Prostate gland (tissue), 2 donors: ENCODE measurements around the gene MFAP1. TPM values are rescaled to one million over a fixed set of nuclear protein-coding genes. Genes with fewer than 3 reads are reported as not detected.

Experiments used
- DNase-seq: peaks from one replicate; pipeline ENCODE4 v3.0.0-alpha.2; 2019; ENCODE audit warnings: low spot score
- H3K27ac ChIP-seq, 2 donors: fragments of 200-600 bp; sonication (generic); 2 replicates each; pipeline ENCODE4 v1.5.1; 2017 to 2019
- H3K27me3 ChIP-seq: fragments of 200-600 bp; sonication (generic); replicated peaks from 2 replicates; pipeline ENCODE4 v1.5.1; 2019; ENCODE audit not compliant: insufficient read depth
- H3K36me3 ChIP-seq, 2 donors: fragments of 200-600 bp; sonication (generic); 1 replicate in 1 of 2; 2 replicates in 1 of 2; pipeline versions ENCODE4 v1.5.1 to v1.8.1; 2017 to 2019
- H3K4me1 ChIP-seq: fragments of 200-600 bp; sonication (generic); replicated peaks from 2 replicates; pipeline ENCODE4 v1.5.1; 2019
- H3K4me3 ChIP-seq, 2 donors: fragments of 200-600 bp; sonication (generic); 2 replicates each; pipeline ENCODE4 v1.5.1; 2017 to 2019
- H3K9me3 ChIP-seq: fragments of 200-600 bp; sonication (generic); 2 replicates; pipeline ENCODE4 v1.5.1; 2017
- CTCF ChIP-seq, 4 experiments: fragments of 200-600 bp in 2 of 4; fragments of 450-650 bp in 2 of 4; sonication (generic) in 2 of 4; IDR thresholded peaks; 1 replicate in 3 of 4; 2 replicates in 1 of 4; pipeline ENCODE4 v1.5.1; 2016 to 2019; ENCODE audit warnings: antibody characterized with exemption in 4 of 4, mild to moderate bottlenecking in 2 of 4, moderate library complexity in 2 of 4
- POLR2A ChIP-seq: fragments of 450-650 bp; IDR thresholded peaks from one replicate; pipeline ENCODE4 v1.6.1; 2016; ENCODE audit warnings: antibody characterized with exemption, mild to moderate bottlenecking
- POLR2AphosphoS5 ChIP-seq: sonication (generic); formaldehyde crosslinking; IDR thresholded peaks from one replicate; pipeline ENCODE4 v1.6.1; 2017; ENCODE audit warnings: antibody characterized with exemption
- WGBS: methylation state at CpG from one replicate; pipeline ENCODE4 v1.1.5; 2018; 5-methylcytosine and 5-hydroxymethylcytosine counted together
- intact Hi-C: fragments of 100-400 bp; cut with DNase I; formaldehyde crosslinking; loops from one replicate; pipeline ENCODE4 v1.14.2; 2022
- total RNA-seq, 2 donors: library from RNA; depleted of rRNA; stranded (reverse); fragments of >200 nt; gene quantifications; one replicate each; pipeline ENCODE4 v1.1.0, GENCODE V29; 2016

MFAP1 gene
- total RNA-seq, 2 donors from 2014 or later, result 19.3 to 27.5 TPM

- DNase-seq, result peak; percentile 62
- no peak overlapping the region for H3K4me3 ChIP-seq
- WGBS, result 100% methylated on average over 1 of the region's 1 CpG
- no peaks in the 10 kb centered on the region for H3K9me3 ChIP-seq
- H3K27ac ChIP-seq, result peak overlapping the region; percentile 93 to 97
- TF ChIP-seq CTCF (IDR thresholded peaks at IDR 0.05) (peak in 3 of 4 experiments; percentile 43 to 49 (median 44)), POLR2A (no peak), POLR2AphosphoS5 (peak; percentile 75)
- H3K36me3 ChIP-seq, result peaks cover 2 to 6% of the 10 kb centered on the region in 2 donors
- H3K27me3 ChIP-seq, result no peaks in the 10 kb centered on the region
- no peaks in the 10 kb centered on the region for H3K4me1 ChIP-seq
- intact Hi-C loops, result no loop called here
Observed at GRCh38 chr15:43775411-43775965, 49.0 kb downstream of the MFAP1 start.

GRCh38 chr15:43774062-43774461 lies 50.4 kb downstream of the MFAP1 start:
- Histone ChIP-seq H3K27ac (no peak overlapping the region), H3K36me3 (peaks cover 8 to 10% of the 10 kb centered on the region in 2 donors)

GRCh38 chr15:43772624-43773023 lies 51.9 kb downstream of the MFAP1 start:
- intact Hi-C loops, result loop anchor here (5.0 kb wide), 1 partner anchor 335 kb away; no protein-coding TSS in a partner anchor
- no peaks in the 10 kb centered on the region for H3K9me3 ChIP-seq
- TF ChIP-seq CTCF (IDR thresholded peaks at IDR 0.05), result no peak
- no peak for TF ChIP-seq POLR2A
- TF ChIP-seq POLR2AphosphoS5, result no peak
- H3K27me3 ChIP-seq, result no peaks in the 10 kb centered on the region
- H3K4me3 ChIP-seq, result no peak overlapping the region
- H3K27ac ChIP-seq, result no peak overlapping the region
- H3K36me3 ChIP-seq, result peaks cover 8 to 10% of the 10 kb centered on the region in 2 donors
- no peak for DNase-seq
- H3K4me1 ChIP-seq, result no peaks in the 10 kb centered on the region

More at GRCh38 chr15:43774062-43774461, 50.4 kb downstream of the MFAP1 start:
- intact Hi-C loops, result loop anchor here (5.0 kb wide), 1 partner anchor 337 kb away; no protein-coding TSS in a partner anchor
- DNase-seq, result no peak
- Histone ChIP-seq H3K27me3 (no peaks in the 10 kb centered on the region), H3K4me1 (no peaks in the 10 kb centered on the region), H3K9me3 (no peaks in the 10 kb centered on the region), H3K4me3 (no peak overlapping the region)
- TF ChIP-seq POLR2A, result no peak
- no peak for TF ChIP-seq CTCF (IDR thresholded peaks at IDR 0.05)
- no peak for TF ChIP-seq POLR2AphosphoS5
- WGBS, result 69% methylated on average over 4 of the region's 4 CpGs

GRCh38 chr15:43771816-43772215 lies 52.7 kb downstream of the MFAP1 start:
- intact Hi-C loops, result loop anchor here (5.0 kb wide), 1 partner anchor 335 kb away; no protein-coding TSS in a partner anchor
- no peak overlapping the region for H3K4me3 ChIP-seq
- peaks cover 8 to 17% of the 10 kb centered on the region in 2 donors for H3K36me3 ChIP-seq
- WGBS, result 81% methylated on average over 2 of the region's 2 CpGs
- H3K27me3 ChIP-seq, result no peaks in the 10 kb centered on the region
- no peaks in the 10 kb centered on the region for H3K4me1 ChIP-seq
- no peak overlapping the region for H3K27ac ChIP-seq
- no peaks in the 10 kb centered on the region for H3K9me3 ChIP-seq
- TF ChIP-seq CTCF (IDR thresholded peaks at IDR 0.05) (no peak), POLR2AphosphoS5 (no peak), POLR2A (no peak)
- DNase-seq, result no peak

- H3K9me3 ChIP-seq, result no peaks in the 10 kb centered on the region
- WGBS, result 67% methylated on average over 5 of the region's 5 CpGs
- DNase-seq, result no peak
- intact Hi-C loops, result loop anchor here (5.0 kb wide), 1 partner anchor 332 kb away; no protein-coding TSS in a partner anchor
- H3K4me1 ChIP-seq, result no peaks in the 10 kb centered on the region
- no peaks in the 10 kb centered on the region for H3K27me3 ChIP-seq
- peak; percentile 11 for TF ChIP-seq POLR2AphosphoS5
- TF ChIP-seq POLR2A, result no peak
- peak; percentile 27 to 65 (median 40) for TF ChIP-seq CTCF (IDR thresholded peaks at IDR 0.05)
- no peak overlapping the region for H3K4me3 ChIP-seq
- peaks cover 8 to 17% of the 10 kb centered on the region in 2 donors for H3K36me3 ChIP-seq
- no peak overlapping the region for H3K27ac ChIP-seq
Observed at GRCh38 chr15:43769584-43770228, 54.8 kb downstream of the MFAP1 start.
